WTC11 (cell line): ENCODE data around the gene SPRR2A. TPM values are rescaled to one million over a fixed set of nuclear protein-coding genes. Genes with fewer than 3 reads are reported as not detected.

Source experiments
- ATAC-seq: fragments of 200-7000 bp; cut with Tn5 transposase; 2 replicates; pipeline ENCODE4 v1.10.0; 2021; ENCODE audit warnings: mild to moderate bottlenecking, moderate library complexity
- CTCF ChIA-PET: fragments of 300-600 bp; sonication (Branson Sonifier 250); formaldehyde crosslinking; loops from one replicate; lab custom pipeline; 2021; ENCODE audit warnings: antibody characterized with exemption; lab: Charles Lee
- POLR2A ChIA-PET: fragments of 350-600 bp; sonication (Branson Sonifier 250); formaldehyde crosslinking; loops from one replicate; lab custom pipeline; 2021; ENCODE audit warnings: antibody characterized with exemption; lab: Charles Lee
- DNase-seq: peaks from one replicate; pipeline ENCODE4 v3.0.0; 2021; ENCODE audit warnings: low spot score
- H3K27ac Mint-ChIP-seq: 2 replicates; pipeline ENCODE4 v1.8.0; 2021; ENCODE audit warnings: mixed read lengths
- H3K27me3 Mint-ChIP-seq: 2 replicates; pipeline ENCODE4 v1.8.0; 2021; ENCODE audit warnings: low read depth, mild to moderate bottlenecking, moderate library complexity, mixed read lengths
- H3K36me3 Mint-ChIP-seq: 2 replicates; pipeline ENCODE4 v1.8.0; 2021; ENCODE audit warnings: mixed read lengths
- H3K4me1 Mint-ChIP-seq: 2 replicates; pipeline ENCODE4 v1.8.0; 2022; ENCODE audit warnings: mixed read lengths
- H3K4me3 Mint-ChIP-seq: 2 replicates; pipeline ENCODE4 v1.8.0; 2021; ENCODE audit warnings: mild to moderate bottlenecking, moderate library complexity, mixed read lengths
- H3K9me3 Mint-ChIP-seq: 2 replicates; pipeline ENCODE4 v1.8.0; 2021; ENCODE audit warnings: mixed read lengths
- EMX1 ChIP-seq: fragments of 250-450 bp; sonication (Bioruptor Pico); IDR thresholded peaks from 2 replicates; pipeline ENCODE4 v1.8.0; 2021; ENCODE audit warnings: mild to moderate bottlenecking
- ETV6 ChIP-seq: sonication (generic); formaldehyde crosslinking; IDR thresholded peaks from 2 replicates; pipeline ENCODE4 v1.8.1; 2022; ENCODE audit warnings: mild to moderate bottlenecking, missing genetic modification reagents
- FOXK1 ChIP-seq: sonication (generic); formaldehyde crosslinking; IDR thresholded peaks from 2 replicates; pipeline ENCODE4 v1.8.0; 2022; ENCODE audit warnings: mild to moderate bottlenecking, moderate library complexity, missing genetic modification reagents
- JAZF1 ChIP-seq: fragments of 250-450 bp; sonication (Bioruptor Pico); IDR thresholded peaks from 2 replicates; pipeline ENCODE4 v1.9.0; 2021; ENCODE audit warnings: moderate library complexity, mild to moderate bottlenecking, inconsistent platforms
- NFATC4 ChIP-seq: fragments of 250-450 bp; sonication (Bioruptor Pico); IDR thresholded peaks from 2 replicates; pipeline ENCODE4 v1.9.0; 2021; ENCODE audit warnings: mild to moderate bottlenecking
- NFYB ChIP-seq: sonication (generic); formaldehyde crosslinking; conservative IDR thresholded peaks from 2 replicates; pipeline ENCODE4 v1.8.0; 2022; ENCODE audit warnings: low read depth, missing genetic modification reagents
- NR2C2 ChIP-seq: sonication (generic); formaldehyde crosslinking; IDR thresholded peaks from 2 replicates; pipeline ENCODE4 v1.8.0; 2022; ENCODE audit warnings: mild to moderate bottlenecking, missing genetic modification reagents
- OVOL2 ChIP-seq: fragments of 250-450 bp; sonication (Bioruptor Pico); IDR thresholded peaks from 2 replicates; pipeline ENCODE4 v1.9.0; 2021; ENCODE audit warnings: mild to moderate bottlenecking, borderline replicate concordance
- PRRX2 ChIP-seq: fragments of 250-450 bp; sonication (Bioruptor Pico); IDR thresholded peaks from 2 replicates; pipeline ENCODE4 v1.8.0; 2021; ENCODE audit warnings: mild to moderate bottlenecking
- SMAD3 ChIP-seq: sonication (generic); formaldehyde crosslinking; IDR thresholded peaks from 2 replicates; pipeline ENCODE4 v1.8.0; 2022; ENCODE audit warnings: missing genetic modification reagents, mild to moderate bottlenecking, borderline replicate concordance
- ZNF671 ChIP-seq: fragments of 250-450 bp; sonication (Bioruptor Pico); IDR thresholded peaks from 2 replicates; pipeline ENCODE4 v1.8.0; 2021; ENCODE audit warnings: mild to moderate bottlenecking
- total RNA-seq: library from RNA; stranded (reverse); gene quantifications from 3 replicates; pipeline ENCODE4 v1.2.3, GENCODE V29; 2021
- TF ChIP-seq, protein P1 (sequence below): sonication (generic); formaldehyde crosslinking; IDR thresholded peaks from 2 replicates; pipeline ENCODE4 v1.8.1; 2023; ENCODE audit warnings: mild to moderate bottlenecking, missing genetic modification reagents
- TF ChIP-seq, protein P2 (sequence below): sonication (generic); formaldehyde crosslinking; IDR thresholded peaks from 2 replicates; pipeline ENCODE4 v1.8.1; 2022; ENCODE audit warnings: mild to moderate bottlenecking, moderate library complexity, missing genetic modification reagents
- TF ChIP-seq, protein P3 (sequence below): fragments of 250-450 bp; sonication (Bioruptor Pico); IDR thresholded peaks from 2 replicates; pipeline ENCODE4 v1.9.0; 2021; ENCODE audit warnings: mild to moderate bottlenecking, borderline replicate concordance
- TF ChIP-seq, protein P4 (sequence below): sonication (generic); formaldehyde crosslinking; IDR thresholded peaks from 2 replicates; pipeline ENCODE4 v1.8.0; 2023; ENCODE audit warnings: missing genetic modification reagents
- TF ChIP-seq, protein P5 (sequence below): sonication (generic); formaldehyde crosslinking; IDR thresholded peaks from 2 replicates; pipeline ENCODE4 v1.8.0; 2022; ENCODE audit warnings: mild to moderate bottlenecking, missing genetic modification reagents
- TF ChIP-seq, protein P6 (sequence below): sonication (generic); formaldehyde crosslinking; IDR thresholded peaks from 2 replicates; pipeline ENCODE4 v1.8.0; 2023; ENCODE audit warnings: mild to moderate bottlenecking, missing genetic modification reagents
- TF ChIP-seq, protein P7 (sequence below): fragments of 250-450 bp; sonication (Bioruptor Pico); IDR thresholded peaks from 2 replicates; pipeline ENCODE4 v1.9.0; 2021; ENCODE audit warnings: moderate library complexity, mild to moderate bottlenecking, inconsistent platforms, borderline replicate concordance
- TF ChIP-seq, protein P8 (sequence below): sonication (generic); formaldehyde crosslinking; IDR thresholded peaks from 2 replicates; pipeline ENCODE4 v1.8.1; 2023; ENCODE audit warnings: mild to moderate bottlenecking, missing genetic modification reagents, borderline replicate concordance

Gene SPRR2A
- total RNA-seq, 1 experiment from 2014 or later: not detected

DNA sequence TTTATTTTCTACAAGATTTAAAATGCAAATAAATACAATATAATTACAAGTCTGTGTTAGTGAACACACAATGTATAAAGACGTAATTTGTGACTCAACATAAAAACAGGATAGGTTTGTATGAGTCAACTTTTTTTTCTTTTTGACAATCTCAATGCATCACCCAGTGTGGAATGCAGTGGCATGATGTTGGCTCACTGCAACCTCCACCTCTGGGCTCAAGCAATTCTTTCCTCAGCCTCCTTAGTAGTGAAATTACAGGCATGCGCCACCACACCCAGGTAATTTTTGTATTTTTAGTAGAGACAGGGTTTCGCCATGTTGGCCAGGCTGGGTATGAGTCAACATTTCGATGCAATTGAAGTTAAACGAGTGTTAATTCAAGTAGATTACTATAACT is 42.9 kb upstream of the SPRR2A start:
- CTCF ChIA-PET: no interaction called here
- ATAC-seq: no peak
- no peak for TF ChIP-seq SMAD3 (CRISPR knock-in tag)
- TF ChIP-seq, protein P1, sequence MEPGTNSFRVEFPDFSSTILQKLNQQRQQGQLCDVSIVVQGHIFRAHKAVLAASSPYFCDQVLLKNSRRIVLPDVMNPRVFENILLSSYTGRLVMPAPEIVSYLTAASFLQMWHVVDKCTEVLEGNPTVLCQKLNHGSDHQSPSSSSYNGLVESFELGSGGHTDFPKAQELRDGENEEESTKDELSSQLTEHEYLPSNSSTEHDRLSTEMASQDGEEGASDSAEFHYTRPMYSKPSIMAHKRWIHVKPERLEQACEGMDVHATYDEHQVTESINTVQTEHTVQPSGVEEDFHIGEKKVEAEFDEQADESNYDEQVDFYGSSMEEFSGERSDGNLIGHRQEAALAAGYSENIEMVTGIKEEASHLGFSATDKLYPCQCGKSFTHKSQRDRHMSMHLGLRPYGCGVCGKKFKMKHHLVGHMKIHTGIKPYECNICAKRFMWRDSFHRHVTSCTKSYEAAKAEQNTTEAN (CRISPR knock-in tag): no peak
- Mint-ChIP-seq H3K36me3 (no peaks in the 10 kb centered on the region), H3K9me3 (peaks cover 17% of the 10 kb centered on the region), H3K27ac (no peak overlapping the region), H3K27me3 (no peaks in the 10 kb centered on the region), H3K4me3 (no peak overlapping the region), H3K4me1 (no peaks in the 10 kb centered on the region)
- POLR2A ChIA-PET: no interaction called here
- no peak for DNase-seq

DNA sequence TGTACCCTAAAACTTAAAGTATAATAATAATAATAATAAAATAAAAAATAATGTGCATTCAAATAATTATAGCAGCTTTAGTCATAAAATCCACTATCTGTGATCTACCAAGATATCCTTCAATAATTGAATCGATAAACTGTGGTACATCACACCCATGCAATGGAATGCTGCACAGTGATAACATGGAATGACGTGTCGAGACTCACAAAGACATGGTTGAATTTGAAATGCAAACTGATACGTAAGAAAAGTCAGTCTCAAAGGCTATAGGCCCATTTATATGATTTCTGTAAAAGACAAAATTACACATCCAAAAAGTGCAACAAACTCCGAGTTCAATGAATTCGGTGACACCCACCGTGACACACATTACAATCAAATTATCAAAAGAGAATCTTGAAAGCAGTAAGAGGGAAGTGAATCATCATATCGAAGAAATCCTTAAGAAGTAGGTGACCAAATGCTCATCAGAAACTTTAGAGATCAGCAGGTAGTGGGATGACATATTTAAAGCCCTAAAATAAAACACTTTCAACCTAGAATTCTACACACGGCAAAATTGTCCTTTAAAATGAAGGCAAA is 42.2 kb upstream of the SPRR2A start:
- Mint-ChIP-seq H3K4me3 (no peak overlapping the region), H3K4me1 (no peaks in the 10 kb centered on the region), H3K27me3 (no peaks in the 10 kb centered on the region), H3K36me3 (no peaks in the 10 kb centered on the region), H3K27ac (no peak overlapping the region), H3K9me3 (peaks cover 10% of the 10 kb centered on the region)
- ChIA-PET CTCF (no interaction called here), POLR2A (no interaction called here)
- ATAC-seq: no peak
- DNase-seq: no peak
- TF ChIP-seq NFYB (CRISPR knock-in tag) (no peak), PRRX2 (CRISPR knock-in tag) (no peak), OVOL2 (CRISPR knock-in tag) (no peak), EMX1 (no peak), NR2C2 (CRISPR knock-in tag) (no peak), FOXK1 (no peak), ETV6 (CRISPR knock-in tag) (no peak), JAZF1 (CRISPR knock-in tag) (no peak), ZNF671 (CRISPR knock-in tag) (no peak), NFATC4 (CRISPR knock-in tag) (no peak)
- TF ChIP-seq, protein P2, sequence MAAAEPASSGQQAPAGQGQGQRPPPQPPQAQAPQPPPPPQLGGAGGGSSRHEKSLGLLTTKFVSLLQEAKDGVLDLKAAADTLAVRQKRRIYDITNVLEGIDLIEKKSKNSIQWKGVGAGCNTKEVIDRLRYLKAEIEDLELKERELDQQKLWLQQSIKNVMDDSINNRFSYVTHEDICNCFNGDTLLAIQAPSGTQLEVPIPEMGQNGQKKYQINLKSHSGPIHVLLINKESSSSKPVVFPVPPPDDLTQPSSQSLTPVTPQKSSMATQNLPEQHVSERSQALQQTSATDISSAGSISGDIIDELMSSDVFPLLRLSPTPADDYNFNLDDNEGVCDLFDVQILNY: no peak
- TF ChIP-seq, protein P3, sequence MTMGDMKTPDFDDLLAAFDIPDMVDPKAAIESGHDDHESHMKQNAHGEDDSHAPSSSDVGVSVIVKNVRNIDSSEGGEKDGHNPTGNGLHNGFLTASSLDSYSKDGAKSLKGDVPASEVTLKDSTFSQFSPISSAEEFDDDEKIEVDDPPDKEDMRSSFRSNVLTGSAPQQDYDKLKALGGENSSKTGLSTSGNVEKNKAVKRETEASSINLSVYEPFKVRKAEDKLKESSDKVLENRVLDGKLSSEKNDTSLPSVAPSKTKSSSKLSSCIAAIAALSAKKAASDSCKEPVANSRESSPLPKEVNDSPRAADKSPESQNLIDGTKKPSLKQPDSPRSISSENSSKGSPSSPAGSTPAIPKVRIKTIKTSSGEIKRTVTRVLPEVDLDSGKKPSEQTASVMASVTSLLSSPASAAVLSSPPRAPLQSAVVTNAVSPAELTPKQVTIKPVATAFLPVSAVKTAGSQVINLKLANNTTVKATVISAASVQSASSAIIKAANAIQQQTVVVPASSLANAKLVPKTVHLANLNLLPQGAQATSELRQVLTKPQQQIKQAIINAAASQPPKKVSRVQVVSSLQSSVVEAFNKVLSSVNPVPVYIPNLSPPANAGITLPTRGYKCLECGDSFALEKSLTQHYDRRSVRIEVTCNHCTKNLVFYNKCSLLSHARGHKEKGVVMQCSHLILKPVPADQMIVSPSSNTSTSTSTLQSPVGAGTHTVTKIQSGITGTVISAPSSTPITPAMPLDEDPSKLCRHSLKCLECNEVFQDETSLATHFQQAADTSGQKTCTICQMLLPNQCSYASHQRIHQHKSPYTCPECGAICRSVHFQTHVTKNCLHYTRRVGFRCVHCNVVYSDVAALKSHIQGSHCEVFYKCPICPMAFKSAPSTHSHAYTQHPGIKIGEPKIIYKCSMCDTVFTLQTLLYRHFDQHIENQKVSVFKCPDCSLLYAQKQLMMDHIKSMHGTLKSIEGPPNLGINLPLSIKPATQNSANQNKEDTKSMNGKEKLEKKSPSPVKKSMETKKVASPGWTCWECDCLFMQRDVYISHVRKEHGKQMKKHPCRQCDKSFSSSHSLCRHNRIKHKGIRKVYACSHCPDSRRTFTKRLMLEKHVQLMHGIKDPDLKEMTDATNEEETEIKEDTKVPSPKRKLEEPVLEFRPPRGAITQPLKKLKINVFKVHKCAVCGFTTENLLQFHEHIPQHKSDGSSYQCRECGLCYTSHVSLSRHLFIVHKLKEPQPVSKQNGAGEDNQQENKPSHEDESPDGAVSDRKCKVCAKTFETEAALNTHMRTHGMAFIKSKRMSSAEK: no peak
- TF ChIP-seq, protein P4, sequence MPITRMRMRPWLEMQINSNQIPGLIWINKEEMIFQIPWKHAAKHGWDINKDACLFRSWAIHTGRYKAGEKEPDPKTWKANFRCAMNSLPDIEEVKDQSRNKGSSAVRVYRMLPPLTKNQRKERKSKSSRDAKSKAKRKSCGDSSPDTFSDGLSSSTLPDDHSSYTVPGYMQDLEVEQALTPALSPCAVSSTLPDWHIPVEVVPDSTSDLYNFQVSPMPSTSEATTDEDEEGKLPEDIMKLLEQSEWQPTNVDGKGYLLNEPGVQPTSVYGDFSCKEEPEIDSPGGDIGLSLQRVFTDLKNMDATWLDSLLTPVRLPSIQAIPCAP (CRISPR knock-in tag): no peak
- TF ChIP-seq, protein P5, sequence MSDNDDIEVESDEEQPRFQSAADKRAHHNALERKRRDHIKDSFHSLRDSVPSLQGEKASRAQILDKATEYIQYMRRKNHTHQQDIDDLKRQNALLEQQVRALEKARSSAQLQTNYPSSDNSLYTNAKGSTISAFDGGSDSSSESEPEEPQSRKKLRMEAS (CRISPR knock-in tag): no peak
- TF ChIP-seq, protein P6, sequence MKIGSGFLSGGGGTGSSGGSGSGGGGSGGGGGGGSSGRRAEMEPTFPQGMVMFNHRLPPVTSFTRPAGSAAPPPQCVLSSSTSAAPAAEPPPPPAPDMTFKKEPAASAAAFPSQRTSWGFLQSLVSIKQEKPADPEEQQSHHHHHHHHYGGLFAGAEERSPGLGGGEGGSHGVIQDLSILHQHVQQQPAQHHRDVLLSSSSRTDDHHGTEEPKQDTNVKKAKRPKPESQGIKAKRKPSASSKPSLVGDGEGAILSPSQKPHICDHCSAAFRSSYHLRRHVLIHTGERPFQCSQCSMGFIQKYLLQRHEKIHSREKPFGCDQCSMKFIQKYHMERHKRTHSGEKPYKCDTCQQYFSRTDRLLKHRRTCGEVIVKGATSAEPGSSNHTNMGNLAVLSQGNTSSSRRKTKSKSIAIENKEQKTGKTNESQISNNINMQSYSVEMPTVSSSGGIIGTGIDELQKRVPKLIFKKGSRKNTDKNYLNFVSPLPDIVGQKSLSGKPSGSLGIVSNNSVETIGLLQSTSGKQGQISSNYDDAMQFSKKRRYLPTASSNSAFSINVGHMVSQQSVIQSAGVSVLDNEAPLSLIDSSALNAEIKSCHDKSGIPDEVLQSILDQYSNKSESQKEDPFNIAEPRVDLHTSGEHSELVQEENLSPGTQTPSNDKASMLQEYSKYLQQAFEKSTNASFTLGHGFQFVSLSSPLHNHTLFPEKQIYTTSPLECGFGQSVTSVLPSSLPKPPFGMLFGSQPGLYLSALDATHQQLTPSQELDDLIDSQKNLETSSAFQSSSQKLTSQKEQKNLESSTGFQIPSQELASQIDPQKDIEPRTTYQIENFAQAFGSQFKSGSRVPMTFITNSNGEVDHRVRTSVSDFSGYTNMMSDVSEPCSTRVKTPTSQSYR (CRISPR knock-in tag): no peak
- TF ChIP-seq, protein P7, sequence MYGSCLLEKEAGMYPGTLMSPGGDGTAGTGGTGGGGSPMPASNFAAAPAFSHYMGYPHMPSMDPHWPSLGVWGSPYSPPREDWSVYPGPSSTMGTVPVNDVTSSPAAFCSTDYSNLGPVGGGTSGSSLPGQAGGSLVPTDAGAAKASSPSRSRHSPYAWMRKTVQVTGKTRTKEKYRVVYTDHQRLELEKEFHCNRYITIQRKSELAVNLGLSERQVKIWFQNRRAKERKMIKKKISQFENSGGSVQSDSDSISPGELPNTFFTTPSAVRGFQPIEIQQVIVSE (CRISPR knock-in tag): no peak
- TF ChIP-seq, protein P8, sequence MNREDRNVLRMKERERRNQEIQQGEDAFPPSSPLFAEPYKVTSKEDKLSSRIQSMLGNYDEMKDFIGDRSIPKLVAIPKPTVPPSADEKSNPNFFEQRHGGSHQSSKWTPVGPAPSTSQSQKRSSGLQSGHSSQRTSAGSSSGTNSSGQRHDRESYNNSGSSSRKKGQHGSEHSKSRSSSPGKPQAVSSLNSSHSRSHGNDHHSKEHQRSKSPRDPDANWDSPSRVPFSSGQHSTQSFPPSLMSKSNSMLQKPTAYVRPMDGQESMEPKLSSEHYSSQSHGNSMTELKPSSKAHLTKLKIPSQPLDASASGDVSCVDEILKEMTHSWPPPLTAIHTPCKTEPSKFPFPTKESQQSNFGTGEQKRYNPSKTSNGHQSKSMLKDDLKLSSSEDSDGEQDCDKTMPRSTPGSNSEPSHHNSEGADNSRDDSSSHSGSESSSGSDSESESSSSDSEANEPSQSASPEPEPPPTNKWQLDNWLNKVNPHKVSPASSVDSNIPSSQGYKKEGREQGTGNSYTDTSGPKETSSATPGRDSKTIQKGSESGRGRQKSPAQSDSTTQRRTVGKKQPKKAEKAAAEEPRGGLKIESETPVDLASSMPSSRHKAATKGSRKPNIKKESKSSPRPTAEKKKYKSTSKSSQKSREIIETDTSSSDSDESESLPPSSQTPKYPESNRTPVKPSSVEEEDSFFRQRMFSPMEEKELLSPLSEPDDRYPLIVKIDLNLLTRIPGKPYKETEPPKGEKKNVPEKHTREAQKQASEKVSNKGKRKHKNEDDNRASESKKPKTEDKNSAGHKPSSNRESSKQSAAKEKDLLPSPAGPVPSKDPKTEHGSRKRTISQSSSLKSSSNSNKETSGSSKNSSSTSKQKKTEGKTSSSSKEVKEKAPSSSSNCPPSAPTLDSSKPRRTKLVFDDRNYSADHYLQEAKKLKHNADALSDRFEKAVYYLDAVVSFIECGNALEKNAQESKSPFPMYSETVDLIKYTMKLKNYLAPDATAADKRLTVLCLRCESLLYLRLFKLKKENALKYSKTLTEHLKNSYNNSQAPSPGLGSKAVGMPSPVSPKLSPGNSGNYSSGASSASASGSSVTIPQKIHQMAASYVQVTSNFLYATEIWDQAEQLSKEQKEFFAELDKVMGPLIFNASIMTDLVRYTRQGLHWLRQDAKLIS: no peak
